Lung (tissue), 12 donors: ENCODE data around the gene NCOA6. TPM values are rescaled to one million over a fixed set of nuclear protein-coding genes. Genes with fewer than 3 reads are reported as not detected.

Source experiments
- ATAC-seq: fragments of 200-7000 bp; cut with Tn5 transposase; one replicate; pipeline ENCODE4 v1.9.1; 2020; ENCODE audit warnings: moderate number of reproducible peaks; ENCODE audit not compliant: insufficient read depth, low FRiP score
- DNase-seq, 3 donors: peaks; one replicate each; pipeline ENCODE4 v3.0.0-alpha.2; 2013 to 2017
- H3K27ac ChIP-seq, 2 donors: one replicate each; pipeline ENCODE4 v1.5.1; 2013; ENCODE audit warnings: mild to moderate bottlenecking in 2 of 2, moderate library complexity in 2 of 2, control low read depth in 1 of 2, inconsistent platforms in 1 of 2, low read depth in 1 of 2, low read length in 1 of 2
- H3K27me3 ChIP-seq, 3 donors: one replicate each; pipeline ENCODE4 v1.5.1; 2013; ENCODE audit warnings: low read length in 2 of 3; ENCODE audit not compliant: control insufficient read depth in 3 of 3, insufficient read depth in 3 of 3
- H3K36me3 ChIP-seq, 4 donors: one replicate each; pipeline ENCODE4 v1.5.1; 2013; ENCODE audit warnings: low read length in 4 of 4, mild to moderate bottlenecking in 1 of 4, moderate library complexity in 1 of 4; ENCODE audit not compliant: control insufficient read depth in 4 of 4, insufficient read depth in 4 of 4
- H3K4me1 ChIP-seq, 5 donors: one replicate each; pipeline ENCODE4 v1.5.1; 2013; ENCODE audit warnings: low read length in 5 of 5, mild to moderate bottlenecking in 2 of 5, moderate library complexity in 1 of 5; ENCODE audit not compliant: control insufficient read depth in 5 of 5, insufficient read depth in 5 of 5
- H3K4me3 ChIP-seq: one replicate; pipeline ENCODE4 v1.5.1; 2013; ENCODE audit warnings: mild to moderate bottlenecking, control low read depth, moderate library complexity
- H3K9ac ChIP-seq, 2 donors: one replicate each; pipeline ENCODE4 v1.5.1; 2013; ENCODE audit warnings: low read length in 2 of 2, control low read depth in 1 of 2; ENCODE audit not compliant: insufficient read depth in 1 of 2
- H3K9me3 ChIP-seq, 4 donors: one replicate each; pipeline ENCODE4 v1.5.1; 2013; ENCODE audit warnings: low read length in 3 of 4, mild to moderate bottlenecking in 1 of 4, moderate library complexity in 1 of 4; ENCODE audit not compliant: control insufficient read depth in 4 of 4, insufficient read depth in 3 of 4
- WGBS, 2 donors: extraction: QIAGEN DNeasy Blood & Tissue Kit; methylation state at CpG; one replicate each; pipeline ENCODE4 v1.1.7; 2013; 5-methylcytosine and 5-hydroxymethylcytosine counted together
- polyA plus RNA-seq, 2 donors: library from polyadenylated mRNA; stranded (reverse); fragments of 200-250 nt; gene quantifications; one replicate each; pipeline ENCODE4 v1.2.1, GENCODE V29; 2013
- total RNA-seq, 2 donors: library from RNA; depleted of rRNA in 1 of 2; stranded (reverse); fragments of >200 nt in 1 of 2; gene quantifications; one replicate each; pipeline ENCODE4 v1.2.1, GENCODE V29; 2014 to 2021
- TF ChIP-seq, protein P1 (sequence below): IDR thresholded peaks from 2 replicates; pipeline ENCODE4 v1.5.1; 2012; ENCODE audit warnings: mild to moderate bottlenecking; ENCODE audit errors: control extremely low read depth, extremely low read depth
- donor health status: control.
- donor health status: control.
- donor health status: Bipolar disorder and iron deficiency.
- donor health status: healthy.
- donor health status: DM: yes; HTN: yes; CAD: no.

NCOA6 gene
- total and polyA plus RNA-seq, 4 donors = 13.2 to 27.5 (median 21.8) TPM

GRCh38 chr20:34824026-34824425, 1.4 kb downstream of the NCOA6 start:
- DNase-seq = peak in 1 of 3 donors; percentile 6
- Histone ChIP-seq H3K4me1 (peaks cover 4 to 28% (median 5%) of the 10 kb centered on the region in 5 donors), H3K27ac (no peak overlapping the region)

GRCh38 chr20:34820805-34821578, 4.5 kb downstream of the NCOA6 start:
- DNase-seq (no peak), ATAC-seq (no peak)
- Histone ChIP-seq H3K4me1 (peaks cover 4 to 38% (median 7%) of the 10 kb centered on the region in 5 donors), H3K27ac (no peak overlapping the region), H3K36me3 (peaks cover 0 to 3% (median 0%) of the 10 kb centered on the region in 4 donors), H3K4me3 (no peak overlapping the region), H3K9me3 (no peaks in the 10 kb centered on the region), H3K27me3 (no peaks in the 10 kb centered on the region), H3K9ac (no peak overlapping the region)
- 62 to 68% methylated on average over 8 of the region's 8 CpGs for WGBS, 2 donors
- TF ChIP-seq, protein P1, sequence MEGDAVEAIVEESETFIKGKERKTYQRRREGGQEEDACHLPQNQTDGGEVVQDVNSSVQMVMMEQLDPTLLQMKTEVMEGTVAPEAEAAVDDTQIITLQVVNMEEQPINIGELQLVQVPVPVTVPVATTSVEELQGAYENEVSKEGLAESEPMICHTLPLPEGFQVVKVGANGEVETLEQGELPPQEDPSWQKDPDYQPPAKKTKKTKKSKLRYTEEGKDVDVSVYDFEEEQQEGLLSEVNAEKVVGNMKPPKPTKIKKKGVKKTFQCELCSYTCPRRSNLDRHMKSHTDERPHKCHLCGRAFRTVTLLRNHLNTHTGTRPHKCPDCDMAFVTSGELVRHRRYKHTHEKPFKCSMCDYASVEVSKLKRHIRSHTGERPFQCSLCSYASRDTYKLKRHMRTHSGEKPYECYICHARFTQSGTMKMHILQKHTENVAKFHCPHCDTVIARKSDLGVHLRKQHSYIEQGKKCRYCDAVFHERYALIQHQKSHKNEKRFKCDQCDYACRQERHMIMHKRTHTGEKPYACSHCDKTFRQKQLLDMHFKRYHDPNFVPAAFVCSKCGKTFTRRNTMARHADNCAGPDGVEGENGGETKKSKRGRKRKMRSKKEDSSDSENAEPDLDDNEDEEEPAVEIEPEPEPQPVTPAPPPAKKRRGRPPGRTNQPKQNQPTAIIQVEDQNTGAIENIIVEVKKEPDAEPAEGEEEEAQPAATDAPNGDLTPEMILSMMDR = no peak

More at GRCh38 chr20:34824026-34824425, 1.4 kb downstream of the NCOA6 start:
- H3K27me3 ChIP-seq = no peaks in the 10 kb centered on the region
- H3K4me3 ChIP-seq = no peak overlapping the region
- H3K9me3 ChIP-seq = no peaks in the 10 kb centered on the region
- peak overlapping the region in 1 of 2 donors; percentile 91 for H3K9ac ChIP-seq
- 17 to 27% methylated on average over 1 of the region's 1 CpG for WGBS, 2 donors
- H3K36me3 ChIP-seq = peaks cover 0 to 3% (median 0%) of the 10 kb centered on the region in 4 donors
- no peak for ATAC-seq
- TF ChIP-seq, protein P1 = no peak

- Histone ChIP-seq H3K27me3 (no peaks in the 10 kb centered on the region), H3K9ac (no peak overlapping the region), H3K4me1 (peaks cover 0 to 32% (median 2%) of the 10 kb centered on the region in 5 donors), H3K36me3 (no peaks in the 10 kb centered on the region), H3K4me3 (no peak overlapping the region), H3K27ac (no peak overlapping the region), H3K9me3 (no peaks in the 10 kb centered on the region)
- 28 to 43% methylated on average over 2 of the region's 2 CpGs for WGBS, 2 donors
- ATAC-seq (no peak), DNase-seq (no peak)
- TF ChIP-seq, protein P1 = no peak
Measured at GRCh38 chr20:34817801-34818200, 7.7 kb downstream of the NCOA6 start.
